IPS-20b (cell line): ENCODE measurements around the gene NLRP13.

Experiments
- H3K27ac ChIP-seq: one replicate; pipeline ENCODE4 v1.5.1; 2013; ENCODE audit warnings: low read length
- H3K27me3 ChIP-seq: 2 replicates; pipeline ENCODE4 v1.6.1; 2013; ENCODE audit warnings: mild to moderate bottlenecking, low read length, inconsistent platforms; ENCODE audit not compliant: insufficient read depth
- H3K36me3 ChIP-seq: 2 replicates; pipeline ENCODE4 v1.6.1; 2013; ENCODE audit warnings: low read depth, mild to moderate bottlenecking, inconsistent platforms, low read length, moderate library complexity; ENCODE audit not compliant: insufficient read depth
- H3K4me1 ChIP-seq: 2 replicates; pipeline ENCODE4 v1.6.1; 2013; ENCODE audit warnings: mild to moderate bottlenecking, control low read depth, inconsistent platforms, low read length, moderate library complexity; ENCODE audit not compliant: insufficient read depth
- H3K4me3 ChIP-seq: 2 replicates; pipeline ENCODE4 v1.5.1; 2013; ENCODE audit warnings: mild to moderate bottlenecking, low read length, inconsistent platforms
- H3K9ac ChIP-seq: 2 replicates; pipeline ENCODE4 v1.6.1; 2013; ENCODE audit warnings: low read depth, mild to moderate bottlenecking, inconsistent platforms, low read length, moderate library complexity
- H3K9me3 ChIP-seq: 2 replicates; pipeline ENCODE4 v1.6.1; 2013; ENCODE audit warnings: mild to moderate bottlenecking, low read depth, low read length, inconsistent platforms; ENCODE audit not compliant: insufficient read depth

Gene NLRP13

DNA sequence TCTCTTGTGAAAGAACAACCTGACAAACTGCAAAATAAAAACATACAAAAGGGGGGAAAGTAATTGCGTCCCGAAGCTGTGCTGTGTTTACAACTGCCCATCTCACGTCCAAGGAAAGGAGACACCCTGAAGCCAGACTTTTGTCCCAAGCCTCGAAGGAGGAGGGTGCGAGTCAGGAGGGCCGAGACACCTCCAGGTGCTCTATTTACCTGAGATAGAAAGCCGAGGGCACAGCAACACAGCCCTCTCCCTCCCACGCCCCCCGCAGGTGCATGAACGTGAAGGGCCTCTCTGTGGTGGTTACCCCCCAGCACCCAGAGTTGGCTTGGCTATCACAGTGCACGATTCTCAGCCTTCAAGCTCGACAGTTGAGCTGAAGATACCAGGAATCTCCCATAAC is 33.2 kb downstream of the NLRP13 start:
- Histone ChIP-seq H3K36me3 (no peaks in the 10 kb centered on the region), H3K9ac (no peak overlapping the region), H3K4me1 (no peaks in the 10 kb centered on the region), H3K27ac (no peak overlapping the region), H3K27me3 (no peaks in the 10 kb centered on the region), H3K9me3 (peaks cover 86% of the 10 kb centered on the region), H3K4me3 (no peak overlapping the region)

DNA sequence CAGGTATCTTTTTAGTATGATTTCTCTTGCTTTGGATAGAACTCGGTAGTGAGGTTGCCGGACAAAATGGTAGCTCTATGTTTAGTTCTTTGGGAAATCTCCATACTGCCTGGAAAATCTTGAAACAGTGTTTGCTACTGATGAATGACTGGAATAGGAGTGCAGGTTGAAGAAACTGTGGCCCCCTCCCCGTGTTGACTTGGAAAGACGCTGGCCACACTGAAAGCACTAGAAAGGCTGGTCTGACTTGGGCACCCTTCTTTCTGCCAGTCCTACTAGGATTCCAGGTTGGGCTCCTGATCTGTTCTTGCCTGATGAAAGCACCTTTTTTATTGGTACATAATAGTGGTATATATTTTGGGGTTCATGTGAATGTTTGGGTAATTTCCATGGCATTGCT is 49.5 kb downstream of the NLRP13 start:
- Histone ChIP-seq H3K9me3 (peaks cover 92% of the 10 kb centered on the region), H3K36me3 (no peaks in the 10 kb centered on the region), H3K9ac (no peak overlapping the region), H3K27ac (no peak overlapping the region), H3K4me3 (no peak overlapping the region), H3K4me1 (no peaks in the 10 kb centered on the region), H3K27me3 (no peaks in the 10 kb centered on the region)

DNA sequence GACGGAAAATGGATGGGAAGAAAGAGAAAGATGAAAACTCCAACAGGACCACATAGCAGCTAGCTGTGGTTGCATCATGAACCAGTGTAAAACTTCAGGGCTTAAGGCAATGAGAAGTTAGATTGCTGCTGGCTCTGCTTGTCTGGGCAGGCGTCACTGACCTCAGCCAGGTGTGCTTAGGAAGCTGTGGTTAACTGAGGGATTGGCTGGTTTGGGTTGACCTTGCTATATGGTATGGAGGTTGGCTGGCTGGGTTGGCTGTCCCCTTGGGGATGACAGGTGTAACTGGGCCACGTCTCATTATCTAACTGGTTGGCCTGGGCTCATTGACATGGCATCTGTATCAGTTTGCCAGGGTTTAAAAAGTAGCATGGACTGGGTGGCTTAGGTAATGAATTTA is 54.9 kb downstream of the NLRP13 start:
- Histone ChIP-seq H3K4me1 (no peaks in the 10 kb centered on the region), H3K9me3 (peaks cover 89% of the 10 kb centered on the region), H3K27ac (no peak overlapping the region), H3K4me3 (no peak overlapping the region), H3K36me3 (no peaks in the 10 kb centered on the region), H3K27me3 (no peaks in the 10 kb centered on the region), H3K9ac (no peak overlapping the region)

DNA sequence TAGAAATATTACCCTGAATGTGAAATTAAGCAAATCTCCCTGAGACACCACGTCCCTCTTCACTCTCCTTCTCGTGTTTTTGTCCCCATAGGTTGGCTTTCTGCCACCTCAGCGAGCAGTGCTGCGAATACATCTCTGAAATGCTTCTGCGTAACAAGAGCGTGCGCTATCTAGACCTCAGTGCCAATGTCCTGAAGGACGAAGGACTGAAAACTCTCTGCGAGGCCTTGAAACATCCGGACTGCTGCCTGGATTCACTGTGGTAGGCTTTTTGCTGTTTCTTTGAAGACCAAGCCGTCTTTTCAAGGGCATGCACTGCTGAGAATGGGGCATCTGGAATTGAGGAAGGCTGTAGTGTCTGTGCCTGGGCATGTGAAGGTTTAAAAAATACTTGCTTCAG is 61.4 kb downstream of the NLRP13 start:
- H3K27ac ChIP-seq, result no peak overlapping the region
- H3K4me1 ChIP-seq, result no peaks in the 10 kb centered on the region
- H3K9me3 ChIP-seq, result peaks cover 89% of the 10 kb centered on the region
- H3K36me3 ChIP-seq, result no peaks in the 10 kb centered on the region
- H3K27me3 ChIP-seq, result no peaks in the 10 kb centered on the region
- no peak overlapping the region for H3K4me3 ChIP-seq
- no peak overlapping the region for H3K9ac ChIP-seq

DNA sequence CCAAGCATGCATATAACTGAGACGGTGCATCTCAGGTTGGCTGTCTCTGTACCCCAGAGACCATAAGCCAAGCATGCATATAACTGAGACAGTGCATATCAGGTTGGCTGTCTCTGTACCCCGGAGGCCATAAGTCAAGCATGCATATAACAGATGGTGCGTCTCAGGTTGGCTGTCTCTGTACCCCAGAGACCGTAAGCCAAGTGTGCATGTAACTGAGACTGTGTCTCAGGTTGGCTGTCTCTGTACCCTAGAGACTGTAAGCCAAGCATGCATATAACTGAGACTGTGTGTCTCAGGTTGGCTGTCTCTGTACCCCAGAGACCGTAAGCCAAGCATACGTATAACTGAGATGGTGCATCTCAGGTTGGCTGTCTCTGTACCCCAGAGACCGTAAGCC is 65.0 kb downstream of the NLRP13 start:
- Histone ChIP-seq H3K27ac (no peak overlapping the region), H3K4me1 (no peaks in the 10 kb centered on the region), H3K27me3 (no peaks in the 10 kb centered on the region), H3K36me3 (no peaks in the 10 kb centered on the region), H3K9me3 (peaks cover 88% of the 10 kb centered on the region), H3K4me3 (no peak overlapping the region), H3K9ac (no peak overlapping the region)

DNA sequence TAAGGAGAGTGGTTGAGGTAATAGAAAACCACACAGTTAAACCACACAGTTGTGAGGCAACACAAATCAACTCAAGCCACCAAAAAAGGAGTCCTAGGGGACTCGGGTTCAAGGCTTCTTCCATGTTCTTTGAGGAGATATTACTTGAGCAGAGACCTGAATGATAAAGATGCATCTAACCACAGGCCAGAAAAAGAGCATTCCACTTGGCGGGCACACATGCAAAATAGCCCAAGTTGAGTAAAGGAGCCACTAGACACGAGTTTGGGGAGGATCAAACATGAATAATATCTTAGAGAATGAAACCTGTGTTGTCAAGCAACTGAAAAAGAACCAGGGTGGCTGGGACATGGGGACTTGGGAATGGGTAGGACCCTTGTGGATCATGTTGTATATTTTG is 65.6 kb downstream of the NLRP13 start:
- Histone ChIP-seq H3K4me3 (no peak overlapping the region), H3K4me1 (no peaks in the 10 kb centered on the region), H3K27ac (no peak overlapping the region), H3K9me3 (peaks cover 88% of the 10 kb centered on the region), H3K36me3 (no peaks in the 10 kb centered on the region), H3K9ac (no peak overlapping the region), H3K27me3 (no peaks in the 10 kb centered on the region)

DNA sequence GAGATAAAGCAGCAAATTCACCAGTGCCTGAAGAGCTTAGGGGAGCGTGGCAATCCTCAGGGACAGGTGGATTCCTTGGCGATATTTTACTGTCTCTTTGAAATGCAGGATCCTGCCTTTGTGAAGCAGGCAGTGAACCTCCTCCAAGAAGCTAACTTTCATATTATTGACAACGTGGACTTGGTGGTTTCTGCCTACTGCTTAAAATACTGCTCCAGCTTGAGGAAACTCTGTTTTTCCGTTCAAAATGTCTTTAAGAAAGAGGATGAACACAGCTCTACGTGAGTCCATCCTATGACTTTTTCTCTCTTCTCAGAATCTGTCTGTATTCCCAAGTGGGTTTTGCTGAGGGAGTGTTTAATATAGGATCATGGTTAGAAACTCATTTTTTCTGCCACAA is 73.2 kb downstream of the NLRP13 start:
- H3K4me3 ChIP-seq, result no peak overlapping the region
- H3K27me3 ChIP-seq, result no peaks in the 10 kb centered on the region
- no peaks in the 10 kb centered on the region for H3K36me3 ChIP-seq
- H3K9me3 ChIP-seq, result peaks cover 87% of the 10 kb centered on the region
- H3K9ac ChIP-seq, result no peak overlapping the region
- no peaks in the 10 kb centered on the region for H3K4me1 ChIP-seq
- H3K27ac ChIP-seq, result no peak overlapping the region

DNA sequence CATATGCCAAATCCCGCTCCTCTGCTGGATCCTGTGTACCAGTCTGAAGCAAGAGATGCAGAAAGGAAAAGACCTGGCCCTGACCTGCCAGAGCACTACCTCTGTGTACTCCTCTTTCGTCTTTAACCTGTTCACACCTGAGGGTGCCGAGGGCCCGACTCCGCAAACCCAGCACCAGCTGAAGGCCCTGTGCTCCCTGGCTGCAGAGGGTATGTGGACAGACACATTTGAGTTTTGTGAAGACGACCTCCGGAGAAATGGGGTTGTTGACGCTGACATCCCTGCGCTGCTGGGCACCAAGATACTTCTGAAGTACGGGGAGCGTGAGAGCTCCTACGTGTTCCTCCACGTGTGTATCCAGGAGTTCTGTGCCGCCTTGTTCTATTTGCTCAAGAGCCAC is 73.7 kb downstream of the NLRP13 start:
- Histone ChIP-seq H3K27ac (no peak overlapping the region), H3K9ac (no peak overlapping the region), H3K9me3 (peaks cover 88% of the 10 kb centered on the region), H3K36me3 (no peaks in the 10 kb centered on the region), H3K27me3 (no peaks in the 10 kb centered on the region), H3K4me1 (no peaks in the 10 kb centered on the region), H3K4me3 (no peak overlapping the region)

DNA sequence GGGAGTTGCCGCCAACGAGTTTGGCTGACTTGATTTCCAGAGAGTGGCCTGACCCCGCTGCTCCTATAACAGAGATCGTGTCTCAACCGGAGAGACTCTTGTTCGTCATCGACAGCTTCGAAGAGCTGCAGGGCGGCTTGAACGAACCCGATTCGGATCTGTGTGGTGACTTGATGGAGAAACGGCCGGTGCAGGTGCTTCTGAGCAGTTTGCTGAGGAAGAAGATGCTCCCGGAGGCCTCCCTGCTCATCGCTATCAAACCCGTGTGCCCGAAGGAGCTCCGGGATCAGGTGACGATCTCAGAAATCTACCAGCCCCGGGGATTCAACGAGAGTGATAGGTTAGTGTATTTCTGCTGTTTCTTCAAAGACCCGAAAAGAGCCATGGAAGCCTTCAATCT is 74.2 kb downstream of the NLRP13 start:
- no peak overlapping the region for H3K4me3 ChIP-seq
- no peaks in the 10 kb centered on the region for H3K36me3 ChIP-seq
- H3K9ac ChIP-seq, result no peak overlapping the region
- H3K27ac ChIP-seq, result no peak overlapping the region
- peaks cover 88% of the 10 kb centered on the region for H3K9me3 ChIP-seq
- H3K4me1 ChIP-seq, result no peaks in the 10 kb centered on the region
- H3K27me3 ChIP-seq, result no peaks in the 10 kb centered on the region

DNA sequence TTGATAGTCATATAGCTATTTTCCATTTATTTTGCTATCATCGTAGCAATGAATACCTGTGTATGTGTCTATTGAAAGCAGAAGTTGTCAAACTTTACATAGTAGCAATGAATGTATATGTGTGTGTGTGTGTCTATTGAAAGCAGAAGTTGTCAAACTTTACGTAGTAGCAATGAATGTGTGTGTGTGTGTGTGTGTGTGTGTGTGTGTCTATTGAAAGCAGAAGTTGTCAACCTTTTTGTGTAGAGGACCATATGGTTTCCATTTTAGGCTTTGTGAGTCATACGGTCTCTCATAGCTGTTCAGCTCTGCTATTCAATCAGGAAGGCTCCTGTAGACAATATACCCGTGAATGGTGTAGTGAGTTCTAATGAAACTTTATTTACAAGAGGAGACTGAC is 75.0 kb downstream of the NLRP13 start:
- H3K9ac ChIP-seq, result no peak overlapping the region
- no peaks in the 10 kb centered on the region for H3K4me1 ChIP-seq
- no peaks in the 10 kb centered on the region for H3K27me3 ChIP-seq
- H3K9me3 ChIP-seq, result peaks cover 93% of the 10 kb centered on the region
- H3K27ac ChIP-seq, result no peak overlapping the region
- H3K36me3 ChIP-seq, result no peaks in the 10 kb centered on the region
- no peak overlapping the region; the same call in 1 of the 2 replicates for H3K4me3 ChIP-seq

DNA sequence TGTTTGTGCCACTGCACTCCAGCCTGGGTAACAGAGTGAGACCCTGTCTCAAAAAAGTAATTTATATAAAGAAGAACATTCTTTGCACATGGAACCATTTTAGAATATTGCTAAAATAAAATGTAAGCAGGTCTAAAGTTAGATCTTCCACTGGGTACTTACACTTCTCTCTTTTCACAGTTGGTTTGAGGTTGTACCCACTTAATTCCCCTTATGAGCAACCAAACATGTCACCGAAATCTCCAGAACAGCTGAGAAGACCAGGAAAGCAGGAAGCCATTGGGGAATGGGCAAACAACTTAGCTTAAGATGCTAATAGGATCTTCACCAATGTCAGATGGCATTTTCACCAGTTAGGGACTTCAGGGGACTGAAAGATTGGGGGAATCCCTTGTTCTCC is 77.0 kb downstream of the NLRP13 start:
- Histone ChIP-seq H3K27me3 (no peaks in the 10 kb centered on the region), H3K36me3 (no peaks in the 10 kb centered on the region), H3K9me3 (peaks cover 80% of the 10 kb centered on the region), H3K4me3 (no peak overlapping the region), H3K4me1 (no peaks in the 10 kb centered on the region), H3K27ac (no peak overlapping the region), H3K9ac (no peak overlapping the region)
